Measurements from ENCODE around the gene TFPT.

TFPT gene

DNA sequence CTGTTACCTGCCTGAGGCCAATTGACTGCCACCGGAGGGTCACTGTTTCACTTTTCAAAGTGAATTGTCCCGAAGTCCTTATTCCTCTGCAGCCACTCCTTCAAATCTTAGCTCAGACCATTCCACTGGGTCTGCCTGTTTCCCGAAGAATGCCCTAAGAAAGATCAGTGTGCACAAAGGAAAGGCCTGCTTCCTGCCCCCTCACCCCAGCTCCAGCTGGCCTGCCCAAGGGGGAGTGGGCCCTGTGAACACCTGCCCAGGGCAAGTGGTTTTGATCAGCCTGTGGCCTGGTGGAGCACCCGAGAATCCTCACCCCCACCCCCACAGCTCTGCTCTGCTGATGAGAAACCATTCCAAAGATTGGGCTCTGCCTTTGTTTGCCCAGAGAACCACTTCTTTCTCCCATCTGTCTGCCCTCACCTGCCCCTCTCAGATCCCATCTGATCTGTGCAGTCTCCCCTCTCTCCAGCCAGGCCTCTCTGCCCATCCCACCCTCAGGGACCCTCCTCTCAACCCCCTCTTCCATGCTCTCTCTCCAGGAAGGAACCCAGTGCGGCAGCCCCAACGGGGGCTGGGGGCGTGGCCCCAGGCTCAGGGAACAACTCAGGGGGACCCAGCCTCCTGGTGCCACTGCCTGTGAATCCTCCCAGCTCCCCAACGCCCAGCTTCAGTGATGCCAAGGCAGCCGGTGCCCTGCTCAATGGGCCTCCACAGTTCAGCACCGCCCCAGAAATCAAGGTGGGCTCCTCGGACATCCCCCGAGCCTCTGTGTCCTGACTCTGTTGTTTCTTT is 33.8 kb upstream of the TFPT start:
- DNase-seq (ENCODE audit: low spot score) (no peak), FAIRE-seq (no peak)

DNA sequence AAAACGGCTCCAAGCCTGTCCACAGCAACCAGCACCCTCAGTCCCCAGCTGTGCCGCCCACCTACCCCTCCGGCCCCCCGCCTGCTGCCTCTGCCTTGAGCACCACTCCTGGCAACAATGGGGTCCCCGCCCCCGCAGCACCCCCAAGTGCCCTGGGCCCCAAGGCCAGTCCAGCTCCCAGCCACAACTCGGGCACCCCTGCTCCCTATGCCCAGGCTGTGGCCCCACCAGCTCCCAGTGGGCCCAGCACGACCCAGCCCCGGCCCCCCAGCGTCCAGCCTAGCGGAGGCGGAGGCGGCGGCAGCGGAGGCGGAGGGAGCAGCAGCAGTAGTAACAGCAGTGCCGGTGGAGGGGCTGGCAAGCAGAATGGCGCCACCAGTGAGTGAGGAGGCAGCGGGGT is 32.7 kb upstream of the TFPT start:
- FAIRE-seq = no peak
- no peak for DNase-seq (ENCODE audit: low spot score)

DNA sequence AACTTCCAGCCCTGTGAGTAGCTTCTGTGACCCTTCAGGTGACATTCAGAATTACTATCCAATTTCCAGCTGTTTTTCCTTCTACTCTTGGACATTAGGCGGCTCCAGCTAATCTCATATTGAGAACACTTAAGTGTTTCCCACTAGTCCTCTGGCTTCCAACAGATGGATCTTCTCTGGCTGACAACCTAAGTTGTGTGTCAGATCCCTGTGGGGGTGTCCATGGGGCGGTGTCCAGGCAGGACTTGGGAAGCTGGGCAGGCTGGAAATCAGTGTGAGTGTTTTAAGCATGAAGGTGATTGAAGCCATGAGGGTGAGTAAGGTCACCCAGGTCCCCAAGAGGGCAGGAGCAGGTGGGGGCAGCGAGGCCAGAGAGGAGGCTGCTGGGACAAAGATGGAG is 32.2 kb upstream of the TFPT start:
- no peak for FAIRE-seq
- DNase-seq (ENCODE audit: low spot score) = no peak

DNA sequence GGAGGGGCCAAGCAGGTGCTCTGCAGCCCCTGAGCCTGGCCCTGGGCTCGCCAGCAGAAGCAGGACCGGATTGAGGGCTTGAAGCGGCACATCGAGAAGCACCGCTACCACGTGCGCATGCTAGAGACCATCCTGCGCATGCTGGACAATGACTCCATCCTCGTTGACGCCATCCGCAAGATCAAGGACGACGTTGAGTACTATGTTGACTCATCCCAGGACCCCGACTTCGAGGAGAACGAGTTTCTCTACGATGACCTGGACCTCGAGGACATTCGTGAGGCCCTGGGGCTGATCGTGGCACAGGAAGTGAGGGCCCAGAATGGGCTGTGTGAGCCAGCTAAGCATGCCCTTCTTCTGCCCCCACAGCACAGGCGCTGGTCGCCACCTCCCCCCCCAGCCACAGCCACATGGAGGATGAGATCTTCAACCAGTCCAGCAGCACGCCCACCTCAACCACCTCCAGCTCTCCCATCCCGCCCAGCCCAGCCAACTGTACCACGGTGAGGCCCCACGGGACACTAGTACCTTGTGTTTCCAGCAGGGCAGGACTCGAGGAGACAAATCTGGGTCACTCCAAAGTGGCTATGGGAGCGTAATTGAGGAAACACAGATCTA is 30.2 kb upstream of the TFPT start:
- DNase-seq (ENCODE audit: low spot score) (no peak), FAIRE-seq (no peak)

DNA sequence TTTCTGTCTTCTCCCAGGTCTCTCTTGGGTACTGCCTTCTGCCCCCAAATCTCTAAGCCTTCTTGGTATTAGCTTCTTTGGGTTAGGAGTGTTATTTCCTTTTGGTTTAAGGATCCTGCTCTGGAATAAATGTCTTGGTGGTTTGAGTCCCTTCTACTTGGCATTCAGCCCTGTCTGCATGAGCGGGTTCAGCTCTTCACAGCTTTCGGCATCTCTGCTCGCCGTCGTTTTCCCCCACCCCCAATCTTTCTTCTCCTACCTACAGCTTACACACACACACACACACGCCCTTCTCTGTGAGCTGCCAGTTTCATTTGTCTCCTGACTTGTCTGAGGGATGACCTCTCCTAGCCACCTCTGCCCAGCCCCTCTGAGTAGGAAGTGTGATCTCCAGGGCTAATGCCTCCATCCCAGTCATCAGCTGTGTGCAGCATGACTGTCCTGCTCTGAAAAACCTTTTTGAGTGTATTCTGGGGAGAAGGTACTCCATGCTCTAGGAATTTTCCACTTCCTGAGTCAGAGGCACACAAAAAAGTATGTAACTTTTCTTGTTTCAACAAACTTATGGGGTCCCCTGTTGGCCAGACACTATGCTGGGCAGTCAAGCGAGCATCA is 26.8 kb upstream of the TFPT start:
- FAIRE-seq (no peak), DNase-seq (ENCODE audit: low spot score) (no peak)

DNA sequence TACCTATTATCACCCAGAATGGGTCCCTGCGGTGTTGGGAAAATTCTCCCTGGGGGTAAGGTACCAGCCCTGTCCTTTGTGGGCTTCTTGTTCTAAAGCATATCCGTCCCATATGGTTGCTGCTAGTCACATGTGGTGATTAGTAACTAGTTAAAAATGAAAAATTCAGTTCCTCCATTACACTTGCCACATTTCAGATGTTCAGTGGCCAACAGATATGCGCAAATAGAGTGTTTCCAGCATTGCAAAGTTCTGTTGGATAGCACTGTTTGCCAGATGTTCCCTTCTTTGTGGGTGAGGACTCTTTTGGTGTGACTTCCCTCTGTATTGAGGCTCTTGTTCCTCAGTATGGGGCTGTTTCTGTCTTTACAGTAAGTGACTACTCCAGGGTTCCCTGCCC is 25.9 kb upstream of the TFPT start:
- DNase-seq (ENCODE audit: low spot score) (no peak), FAIRE-seq (no peak)

DNA sequence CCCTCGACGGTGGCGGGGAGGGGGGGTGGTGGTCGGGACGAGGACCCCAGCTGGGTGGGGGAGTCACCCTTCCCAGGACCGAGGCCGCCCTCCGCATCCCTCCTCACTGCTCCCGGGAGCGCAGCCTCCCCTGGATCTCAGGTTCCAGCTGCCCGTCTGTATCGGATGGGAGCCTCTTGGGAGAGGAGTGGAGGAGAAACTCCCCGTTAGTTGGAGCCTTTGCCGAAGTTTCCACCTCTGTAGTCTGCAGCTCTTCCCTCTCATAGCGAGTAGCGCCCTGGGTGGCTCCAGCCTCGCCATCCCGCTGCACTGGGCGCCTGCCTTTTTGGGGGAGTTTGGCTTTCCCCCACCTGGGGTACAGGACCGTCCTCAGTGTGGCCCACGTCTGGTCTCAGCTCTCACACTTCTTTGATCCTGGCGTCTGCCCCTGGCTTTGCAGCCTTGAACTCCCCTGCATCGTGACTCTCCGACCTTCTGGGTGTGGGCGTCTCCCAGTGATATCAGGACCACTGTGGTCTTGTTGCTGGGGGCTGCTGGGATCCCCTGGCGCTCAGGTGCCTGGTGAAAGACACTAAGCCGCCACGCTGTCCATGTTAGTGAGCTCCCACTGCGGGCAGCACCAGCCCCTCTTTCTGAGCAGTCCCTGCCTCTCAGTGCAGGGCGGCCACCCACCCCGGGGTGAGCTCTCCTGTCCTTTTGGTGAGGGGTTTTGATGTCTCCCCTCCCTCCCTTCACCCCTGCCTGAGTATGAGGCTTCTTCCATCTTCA is 23.2 kb upstream of the TFPT start:
- no peak for DNase-seq (ENCODE audit: low spot score)
- FAIRE-seq = no peak

DNA sequence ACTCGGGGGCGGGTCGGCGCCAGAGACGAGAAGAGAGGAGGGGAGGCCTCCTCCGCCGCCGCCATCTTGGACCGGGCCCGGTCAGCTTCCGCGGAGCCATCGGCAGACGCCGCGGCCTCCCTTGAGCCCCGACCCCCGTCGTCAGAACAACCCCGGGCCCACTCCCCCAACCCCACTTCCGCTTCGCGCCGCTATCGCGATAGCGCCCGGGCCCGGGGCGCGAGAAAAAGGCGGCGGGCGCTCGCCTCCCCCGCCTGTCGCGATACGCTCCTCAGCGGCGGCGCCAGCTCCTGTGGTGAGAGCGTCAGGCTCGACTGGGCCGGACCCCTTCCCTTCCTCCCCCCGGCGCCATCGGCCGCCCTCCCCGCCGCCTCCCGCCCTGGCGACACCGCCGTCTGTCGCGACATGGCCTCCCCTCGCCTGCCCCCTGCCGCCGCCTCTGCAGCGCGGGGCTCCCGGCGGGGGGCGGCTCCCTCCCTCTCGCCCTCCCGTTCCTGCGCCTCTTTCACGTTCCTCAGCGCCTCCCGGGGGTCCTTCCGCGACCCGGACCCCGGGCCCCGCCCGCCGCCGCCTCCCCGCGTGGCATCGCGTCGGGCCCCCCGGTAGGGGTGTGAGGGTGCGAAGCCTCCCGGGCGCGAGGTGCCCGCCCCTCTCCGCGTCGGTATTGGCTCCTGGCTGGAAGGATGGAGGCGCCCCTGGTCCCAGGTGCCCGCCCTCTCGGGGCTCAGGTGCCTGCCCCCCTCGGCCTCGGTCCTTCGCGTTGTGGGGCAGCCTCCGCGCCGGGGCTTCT is 22.4 kb upstream of the TFPT start, which contains the start of gene CNOT3:
Gene CNOT3, plus strand, starts transcription at position 64 of the 790 bp plus-strand sequence. CDS start 5,217 bp downstream, outside the sequence.
- FAIRE-seq = no peak
- DNase-seq (ENCODE audit: low spot score) = no peak

DNA sequence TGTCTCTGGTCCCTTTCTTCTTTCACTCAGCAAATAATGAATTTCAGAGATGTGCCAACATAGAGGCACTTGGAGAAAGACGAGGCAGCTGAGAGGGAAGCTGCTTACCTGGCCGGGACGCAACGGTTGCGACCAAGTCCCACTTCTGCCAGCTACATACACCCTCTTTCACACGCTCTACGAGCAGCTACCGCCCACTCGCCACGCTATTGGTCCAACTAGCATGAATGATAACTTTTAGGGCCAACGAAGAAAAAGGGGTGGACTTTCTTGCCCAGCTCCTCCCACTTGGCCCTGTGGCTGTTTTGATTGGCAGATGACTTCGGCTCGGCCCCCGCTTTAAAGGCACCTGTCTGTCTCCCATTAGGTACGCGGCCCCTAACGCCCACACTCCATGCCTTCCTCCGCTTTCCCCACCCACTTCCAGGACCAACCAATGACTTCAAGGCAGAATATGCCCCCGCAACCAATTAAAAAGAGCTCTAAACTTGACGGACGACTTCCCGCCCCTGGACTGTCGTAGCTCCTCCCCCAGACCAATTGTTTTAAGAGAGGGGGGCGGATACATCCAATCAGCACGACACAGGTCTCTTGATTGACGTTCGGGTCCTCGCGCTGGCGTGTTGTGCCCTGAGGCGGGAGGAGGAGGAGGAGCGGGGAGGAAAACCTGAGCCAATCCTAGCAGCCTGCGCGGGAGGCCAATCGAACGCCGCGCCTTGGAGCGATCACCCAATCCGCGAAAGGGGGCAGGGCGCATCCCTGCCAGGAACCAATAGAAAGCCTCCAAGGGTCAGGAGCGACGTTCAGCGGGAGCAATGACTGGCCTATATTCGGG is 21.6 kb upstream of the TFPT start:
- DNase-seq (ENCODE audit: low spot score) (peak; percentile 99), FAIRE-seq (peak; percentile 97)

DNA sequence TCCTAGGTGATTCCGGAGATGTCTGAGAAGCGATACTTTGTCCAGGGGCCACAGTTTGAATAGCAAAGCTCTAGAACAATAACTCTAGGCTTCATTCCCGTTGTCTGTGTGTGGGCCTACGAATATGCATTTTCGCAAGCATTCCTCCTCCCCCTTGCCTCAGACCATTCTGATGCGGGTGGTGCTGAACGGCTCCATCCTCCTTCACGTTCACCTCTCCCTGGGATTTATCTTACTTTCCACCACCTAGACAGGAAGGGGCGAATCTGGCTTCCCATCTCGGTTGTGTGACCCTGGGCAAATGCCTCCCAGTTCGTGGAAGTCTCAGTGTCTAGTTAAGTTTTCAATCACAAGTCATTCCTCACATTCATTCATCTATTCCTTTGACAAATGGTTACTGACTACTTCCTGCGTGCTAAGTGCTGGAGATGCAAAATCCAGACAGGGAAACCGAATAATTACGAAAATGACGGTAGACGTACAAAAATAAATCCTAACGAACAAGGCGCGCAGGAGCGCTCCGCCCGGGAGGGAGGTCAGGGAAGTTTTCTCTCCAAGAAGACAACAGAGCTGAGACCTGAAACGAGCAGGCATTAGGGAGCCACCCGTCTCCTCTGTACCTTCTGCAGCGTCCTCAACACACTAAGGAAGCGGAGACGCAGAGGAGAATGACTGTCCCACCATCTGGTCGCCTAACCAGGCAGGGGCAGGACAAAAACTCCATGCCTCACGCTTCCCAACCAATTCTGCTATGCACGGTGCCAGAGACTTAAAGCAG is 20.8 kb upstream of the TFPT start:
- FAIRE-seq (no peak), DNase-seq (ENCODE audit: low spot score) (no peak)

DNA sequence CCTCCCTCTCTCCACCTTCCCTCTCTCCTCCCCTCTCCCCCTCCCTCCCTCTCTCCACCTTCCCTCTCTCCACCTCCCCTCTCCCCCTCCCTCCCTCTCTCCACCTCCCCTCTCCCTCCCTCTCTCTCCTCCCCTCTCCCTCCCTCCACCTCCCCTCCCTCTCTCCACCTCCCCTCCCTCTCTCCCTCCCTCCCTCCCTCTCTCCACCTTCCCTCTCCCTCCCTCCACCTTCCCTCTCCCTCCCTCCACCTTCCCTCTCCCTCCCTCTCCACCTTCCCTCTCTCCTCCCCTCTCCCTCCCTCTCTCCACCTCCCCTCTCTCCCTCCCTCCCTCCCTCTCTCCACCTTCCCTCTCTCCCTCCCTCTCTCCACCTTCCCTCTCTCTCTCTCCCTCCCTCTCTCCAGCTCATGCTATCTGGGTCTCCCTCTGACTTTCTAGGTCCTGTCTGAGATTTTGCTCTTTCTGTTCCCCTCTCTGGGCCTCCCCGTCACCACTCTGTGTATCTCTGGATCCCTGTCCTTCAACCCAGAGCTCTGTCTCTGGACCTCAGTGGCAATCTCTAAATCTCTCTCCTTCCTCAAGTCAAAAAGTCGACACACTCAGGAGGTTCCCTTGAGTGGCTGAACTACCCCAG is 18.6 kb upstream of the TFPT start:
- DNase-seq (ENCODE audit: low spot score) (no peak), FAIRE-seq (no peak)

DNA sequence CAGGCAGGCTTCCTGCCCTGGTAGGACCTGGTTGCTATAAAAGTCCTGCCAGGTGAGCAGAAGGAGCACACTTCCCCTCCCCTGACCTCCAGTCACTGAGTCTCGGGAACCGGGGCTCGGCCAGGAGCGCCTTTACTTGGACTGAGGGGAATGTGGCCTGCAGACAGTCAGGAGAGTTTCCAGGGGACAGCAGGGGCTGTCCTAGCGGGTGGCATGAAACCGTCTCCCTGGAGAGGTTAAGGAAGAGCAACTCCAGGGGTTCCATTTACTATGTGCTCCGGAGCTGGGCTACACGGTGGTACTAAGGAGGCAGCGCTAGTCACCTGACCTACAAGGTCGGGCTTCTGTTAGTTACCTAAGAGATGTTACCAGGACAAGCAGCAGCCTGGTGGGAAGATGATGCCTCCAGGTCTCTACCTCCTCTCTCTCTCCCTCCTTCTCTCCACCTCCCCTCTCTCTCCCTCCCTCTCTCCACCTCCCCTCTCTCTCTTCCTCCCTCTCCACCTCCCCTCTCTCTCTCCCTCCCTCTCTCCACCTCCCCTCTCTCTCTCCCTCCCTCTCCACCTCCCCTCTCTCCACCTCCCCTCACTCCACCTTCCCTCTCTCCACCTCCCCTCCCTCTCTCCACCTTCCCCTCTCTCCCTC is 18.0 kb upstream of the TFPT start:
- no peak for DNase-seq (ENCODE audit: low spot score)
- no peak for FAIRE-seq

DNA sequence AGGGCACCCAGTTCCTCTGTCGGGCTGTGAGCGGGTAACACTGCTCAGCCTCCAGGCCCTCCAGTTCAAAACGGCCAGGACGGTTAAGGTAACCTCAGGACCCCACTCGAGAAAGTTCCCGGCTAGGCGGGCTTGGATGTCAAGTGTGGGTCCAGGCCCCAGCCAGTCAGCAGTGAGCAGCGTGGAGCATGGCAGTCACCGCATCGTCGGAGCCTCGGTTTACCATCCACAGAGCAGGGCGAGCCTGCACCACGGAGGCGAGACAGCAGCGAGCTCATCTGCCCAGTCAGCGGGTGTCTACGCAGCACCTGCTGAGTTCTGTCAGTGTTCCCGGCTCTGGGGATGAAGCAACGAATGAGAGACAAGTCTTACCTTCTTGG is 14.2 kb upstream of the TFPT start:
- no peak for DNase-seq (ENCODE audit: low spot score)
- no peak for FAIRE-seq

DNA sequence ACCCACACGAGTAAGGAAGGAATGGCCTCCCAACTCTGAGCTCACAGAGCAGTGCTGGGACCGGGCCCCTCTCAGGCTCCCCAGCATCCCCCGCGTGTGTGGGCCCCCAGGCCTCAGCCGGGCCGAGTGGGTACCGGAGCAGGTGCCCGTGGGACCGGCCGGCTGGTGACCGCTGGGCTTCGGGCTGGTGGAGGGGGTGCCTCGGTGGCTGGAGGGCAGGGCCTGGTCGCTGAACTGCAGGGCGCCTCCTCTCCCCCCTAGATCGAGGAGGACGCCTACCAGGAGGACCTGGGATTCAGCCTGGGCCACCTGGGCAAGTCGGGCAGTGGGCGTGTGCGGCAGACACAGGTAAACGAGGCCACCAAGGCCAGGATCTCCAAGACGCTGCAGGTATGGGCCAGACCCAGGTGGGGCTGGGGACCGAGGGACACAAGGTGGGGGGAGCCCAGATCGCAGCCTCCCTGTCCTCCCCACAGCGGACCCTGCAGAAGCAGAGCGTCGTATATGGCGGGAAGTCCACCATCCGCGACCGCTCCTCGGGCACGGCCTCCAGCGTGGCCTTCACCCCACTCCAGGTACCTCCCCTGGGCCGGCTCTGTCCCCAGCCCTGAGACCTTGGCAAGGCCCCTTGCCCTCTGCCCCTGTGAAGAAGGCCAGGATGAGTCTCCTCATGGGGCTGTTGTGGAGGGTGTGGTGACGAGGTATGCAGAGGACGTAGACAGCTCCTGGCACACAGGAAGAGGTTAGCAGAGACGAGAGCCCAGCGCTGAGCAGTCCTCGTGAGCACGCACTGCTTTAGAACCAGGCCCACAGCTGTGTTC is 13.5 kb upstream of the TFPT start:
- no peak for FAIRE-seq
- DNase-seq (ENCODE audit: low spot score) = no peak

DNA sequence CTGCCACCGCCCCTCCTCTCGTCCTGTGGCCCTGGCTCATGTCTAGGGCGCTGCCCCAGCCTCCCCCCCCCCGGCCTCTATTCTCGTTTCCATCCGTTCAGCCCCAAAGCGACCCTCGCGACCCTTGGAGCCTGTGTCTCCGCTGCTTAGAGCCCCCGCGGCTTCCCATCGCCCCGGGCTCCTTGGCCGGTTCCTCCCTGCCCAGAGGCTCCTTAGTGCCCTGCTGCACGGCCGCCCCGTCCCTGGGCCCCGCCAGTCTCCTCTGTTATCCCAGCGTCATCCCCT is 12.9 kb upstream of the TFPT start:
- FAIRE-seq (no peak), DNase-seq (ENCODE audit: low spot score) (no peak)

DNA sequence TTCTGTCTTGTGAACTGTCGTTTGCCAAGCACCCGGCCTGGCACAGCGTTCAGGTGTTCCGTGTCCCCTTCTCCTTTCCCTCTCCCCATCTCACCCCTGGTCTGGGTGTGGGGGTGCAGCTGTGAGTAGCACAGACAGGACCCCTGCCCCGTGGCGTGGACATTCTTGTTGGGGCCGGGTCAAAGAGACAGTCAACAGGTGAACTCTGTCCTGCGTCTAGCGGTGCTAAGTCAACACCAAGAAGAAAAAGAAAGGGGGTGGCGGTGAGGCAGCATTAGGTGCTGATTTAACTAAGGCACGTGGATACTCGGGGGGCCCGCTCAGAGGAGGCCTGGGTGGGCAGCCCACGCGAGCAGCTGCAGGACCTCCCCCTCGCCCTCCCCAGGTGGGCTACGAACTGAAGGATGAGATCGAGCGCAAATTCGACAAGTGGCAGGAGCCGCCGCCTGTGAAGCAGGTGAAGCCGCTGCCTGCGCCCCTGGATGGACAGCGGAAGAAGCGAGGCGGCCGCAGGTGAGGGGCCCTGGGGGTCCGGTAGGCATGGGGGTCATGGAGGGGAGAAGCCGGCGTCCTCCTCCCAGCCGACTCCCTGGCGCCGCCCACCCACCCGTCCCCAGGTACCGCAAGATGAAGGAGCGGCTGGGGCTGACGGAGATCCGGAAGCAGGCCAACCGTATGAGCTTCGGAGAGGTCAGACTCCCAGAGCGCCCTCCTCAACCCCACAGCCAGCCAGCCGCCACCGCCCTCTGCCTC is 12.4 kb upstream of the TFPT start:
- DNase-seq (ENCODE audit: low spot score) (no peak), FAIRE-seq (no peak)

DNA sequence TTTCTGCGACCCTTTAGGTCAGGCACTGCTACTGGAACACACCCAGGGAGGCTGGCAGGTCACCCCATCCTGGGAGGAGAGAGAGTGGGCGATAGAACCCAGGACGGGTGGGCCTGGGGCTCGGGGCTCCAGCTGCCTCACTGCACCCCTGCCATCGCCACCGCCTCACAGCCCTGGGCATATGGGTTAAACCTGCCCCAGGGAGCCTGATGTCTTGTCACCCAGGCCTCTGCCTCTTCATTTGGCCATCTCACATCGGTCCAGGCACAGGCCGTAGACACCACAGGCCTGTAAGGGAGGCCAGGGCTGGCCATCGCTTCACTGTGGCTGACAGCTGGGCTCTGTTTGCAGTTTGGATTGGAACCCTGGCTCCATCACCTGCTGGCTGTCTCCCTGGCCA is 10.3 kb upstream of the TFPT start:
- FAIRE-seq = no peak
- DNase-seq (ENCODE audit: low spot score) = no peak

Data from RCC 7860 (cell line).